GM21786 (cell line): ENCODE measurements around the gene ADAP1.

Source experiments
- ATAC-seq: cut with Tn5 transposase; IDR thresholded peaks from one replicate; pipeline ENCODE4 v1.9.1; 2021; ENCODE audit not compliant: unreplicated experiment

Gene ADAP1

DNA sequence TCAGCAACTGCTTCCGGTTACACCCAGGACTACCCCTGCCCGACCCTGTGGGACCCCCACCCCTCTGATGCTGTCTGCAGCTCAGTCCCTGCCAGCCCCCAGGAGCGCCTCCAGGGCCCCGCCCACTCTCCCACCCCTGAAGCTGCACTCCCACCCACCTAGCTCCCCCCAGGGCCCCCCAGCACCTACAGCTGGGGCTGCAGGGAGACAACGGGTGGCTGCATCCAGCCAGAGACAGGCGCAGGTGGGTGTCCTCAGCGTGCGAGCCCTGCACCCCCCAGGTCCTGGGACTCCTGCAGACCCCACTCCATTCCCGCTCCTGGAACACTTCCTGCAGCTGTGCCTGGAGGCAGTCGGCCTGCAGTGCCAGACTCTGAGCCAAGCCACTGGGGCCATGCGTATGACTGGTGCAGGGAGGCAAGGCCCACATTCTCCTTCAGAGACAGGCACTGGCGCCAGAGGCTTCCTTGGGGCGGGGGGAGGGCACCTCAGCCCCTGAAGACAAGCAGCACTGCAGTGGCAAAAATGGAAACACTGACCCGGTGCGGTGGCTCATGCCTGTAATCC lies 34.6 kb upstream of the ADAP1 start:
- no peak for ATAC-seq

DNA sequence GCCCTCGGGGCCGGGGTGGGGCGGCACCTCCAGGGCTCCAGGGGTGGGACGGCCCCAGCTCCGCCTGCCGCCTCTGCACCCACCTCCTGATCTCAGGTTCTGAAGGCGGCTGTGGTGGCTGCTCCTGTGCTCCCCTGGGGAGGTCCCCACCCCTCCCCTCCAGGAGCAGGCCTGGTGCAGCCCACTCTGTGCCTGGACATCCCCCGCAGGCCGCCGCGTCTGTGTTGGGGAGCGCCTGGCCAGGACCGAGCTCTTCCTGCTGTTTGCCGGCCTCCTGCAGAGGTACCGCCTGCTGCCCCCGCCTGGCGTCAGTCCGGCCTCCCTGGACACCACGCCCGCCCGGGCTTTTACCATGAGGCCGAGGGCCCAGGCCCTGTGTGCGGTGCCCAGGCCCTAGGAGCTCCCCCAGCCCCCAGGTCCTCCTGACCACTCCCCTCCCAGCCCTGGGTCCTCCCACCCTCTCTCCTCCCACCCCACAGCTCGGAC lies 34.0 kb upstream of the ADAP1 start:
- no peak for ATAC-seq

DNA sequence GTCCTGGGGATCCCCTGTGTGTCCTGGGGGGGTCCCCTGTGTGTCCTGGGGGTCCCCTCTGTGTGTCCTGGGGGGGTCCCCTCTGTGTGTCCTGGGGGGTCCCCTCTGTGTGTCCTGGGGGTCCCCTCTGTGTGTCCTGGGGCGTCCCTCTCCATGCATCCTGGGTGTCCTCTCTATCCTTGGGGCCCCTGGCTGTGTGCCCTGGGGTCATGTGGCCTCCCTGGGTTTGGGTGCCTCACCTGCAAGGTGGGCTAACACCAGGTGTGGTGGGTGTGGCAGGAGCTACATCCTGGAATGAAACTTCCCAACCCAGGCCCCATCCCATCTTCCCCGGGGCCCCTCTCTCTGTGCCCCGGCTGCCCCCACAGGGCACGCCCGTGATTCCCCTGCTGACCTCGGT lies 33.4 kb upstream of the ADAP1 start:
- no peak for ATAC-seq

DNA sequence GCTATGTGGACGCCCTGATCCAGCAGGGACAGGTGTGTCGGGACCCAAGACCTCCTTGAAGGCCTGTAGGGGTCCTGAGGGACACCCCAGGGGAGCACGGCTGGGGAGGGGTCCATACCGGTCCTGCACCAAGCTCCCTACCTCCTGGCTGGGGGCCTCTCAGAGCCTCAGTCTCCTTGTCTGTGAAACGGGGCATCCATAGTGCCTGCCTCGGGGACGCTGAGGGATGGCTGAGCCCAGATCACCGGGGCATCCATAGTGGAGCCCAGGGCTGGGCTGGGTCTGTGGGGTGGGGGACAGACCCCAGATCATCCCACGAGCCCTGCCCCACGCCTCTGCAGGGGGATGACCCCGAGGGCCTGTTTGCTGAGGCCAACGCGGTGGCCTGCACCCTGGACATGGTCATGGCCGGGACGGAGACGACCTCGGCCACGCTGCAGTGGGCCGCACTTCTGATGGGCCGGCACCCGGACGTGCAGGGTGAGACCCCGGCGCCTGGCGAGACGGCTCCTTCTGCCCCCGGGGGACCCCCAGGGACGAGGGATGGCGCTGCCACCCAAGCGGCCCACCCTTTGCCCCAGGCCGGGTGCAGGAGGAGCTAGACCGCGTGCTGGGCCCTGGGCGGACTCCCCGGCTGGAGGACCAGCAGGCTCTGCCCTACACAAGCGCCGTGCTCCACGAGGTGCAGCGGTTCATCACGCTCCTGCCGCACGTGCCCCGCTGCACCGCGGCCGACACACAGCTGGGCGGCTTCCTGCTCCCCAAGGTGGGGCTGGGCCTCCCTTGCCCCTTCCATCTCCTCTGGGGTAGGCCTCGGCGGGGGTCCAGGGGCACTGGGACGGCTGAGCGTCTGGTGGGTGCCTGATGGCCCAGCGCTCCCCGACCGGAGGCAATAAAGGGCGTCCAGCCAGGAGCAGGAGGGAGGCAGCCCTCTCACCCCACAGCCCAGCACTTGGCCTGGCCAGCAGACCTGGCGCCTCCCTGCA lies 32.6 kb upstream of the ADAP1 start:
- ATAC-seq, result no peak

DNA sequence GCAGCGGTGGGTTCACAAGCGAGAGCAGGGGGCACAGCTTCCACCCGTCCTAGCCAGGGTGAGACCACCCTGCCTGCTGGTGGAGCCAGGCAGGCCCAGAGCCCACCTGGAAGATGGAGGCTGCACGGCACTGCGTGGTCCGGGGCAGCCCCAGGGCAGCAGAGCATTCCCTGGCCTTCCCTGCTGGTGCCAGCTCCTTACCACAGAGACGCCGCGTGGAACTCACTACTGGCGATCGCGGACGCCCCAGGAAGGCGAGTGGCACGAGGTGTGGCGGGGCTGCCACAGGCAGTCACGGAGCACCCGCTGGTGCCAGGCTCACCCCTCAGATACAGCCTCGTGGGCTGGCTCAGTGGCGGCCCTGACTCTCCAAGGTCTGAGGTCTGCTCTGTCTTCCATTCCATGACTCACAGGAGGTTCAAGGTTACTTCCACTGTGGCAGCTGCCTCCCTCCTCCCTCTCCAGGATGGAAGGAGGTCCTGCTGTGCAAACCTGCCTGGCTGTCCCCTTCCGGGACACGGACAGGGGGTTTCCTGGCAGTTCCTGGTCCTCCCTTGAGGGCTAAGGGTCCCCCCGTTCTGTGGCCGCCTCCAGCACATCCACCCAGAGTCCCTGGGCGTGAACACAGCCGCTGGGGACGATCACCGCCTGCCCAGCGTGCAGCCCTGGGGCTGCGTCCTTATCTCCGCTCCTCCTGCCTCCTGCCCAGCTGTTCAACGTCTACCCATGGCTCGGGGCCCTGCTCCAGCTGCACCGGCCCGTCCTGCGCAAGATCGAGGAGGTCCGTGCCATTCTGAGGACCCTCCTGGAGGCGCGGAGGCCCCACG lies 31.6 kb upstream of the ADAP1 start:
- ATAC-seq, result no peak

DNA sequence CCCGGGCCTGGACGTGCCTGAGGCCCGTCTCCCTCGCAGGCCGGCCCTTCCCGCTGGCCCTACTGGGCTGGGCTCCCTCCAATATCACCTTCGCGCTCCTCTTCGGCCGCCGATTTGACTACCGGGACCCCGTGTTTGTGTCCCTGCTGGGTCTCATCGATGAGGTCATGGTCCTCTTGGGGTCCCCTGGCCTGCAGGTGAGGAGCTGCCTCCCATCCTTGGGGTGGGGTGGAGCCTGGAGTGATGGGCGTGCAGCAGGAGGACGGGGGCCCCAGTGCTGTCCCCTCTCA lies 30.6 kb upstream of the ADAP1 start:
- ATAC-seq, result no peak

DNA sequence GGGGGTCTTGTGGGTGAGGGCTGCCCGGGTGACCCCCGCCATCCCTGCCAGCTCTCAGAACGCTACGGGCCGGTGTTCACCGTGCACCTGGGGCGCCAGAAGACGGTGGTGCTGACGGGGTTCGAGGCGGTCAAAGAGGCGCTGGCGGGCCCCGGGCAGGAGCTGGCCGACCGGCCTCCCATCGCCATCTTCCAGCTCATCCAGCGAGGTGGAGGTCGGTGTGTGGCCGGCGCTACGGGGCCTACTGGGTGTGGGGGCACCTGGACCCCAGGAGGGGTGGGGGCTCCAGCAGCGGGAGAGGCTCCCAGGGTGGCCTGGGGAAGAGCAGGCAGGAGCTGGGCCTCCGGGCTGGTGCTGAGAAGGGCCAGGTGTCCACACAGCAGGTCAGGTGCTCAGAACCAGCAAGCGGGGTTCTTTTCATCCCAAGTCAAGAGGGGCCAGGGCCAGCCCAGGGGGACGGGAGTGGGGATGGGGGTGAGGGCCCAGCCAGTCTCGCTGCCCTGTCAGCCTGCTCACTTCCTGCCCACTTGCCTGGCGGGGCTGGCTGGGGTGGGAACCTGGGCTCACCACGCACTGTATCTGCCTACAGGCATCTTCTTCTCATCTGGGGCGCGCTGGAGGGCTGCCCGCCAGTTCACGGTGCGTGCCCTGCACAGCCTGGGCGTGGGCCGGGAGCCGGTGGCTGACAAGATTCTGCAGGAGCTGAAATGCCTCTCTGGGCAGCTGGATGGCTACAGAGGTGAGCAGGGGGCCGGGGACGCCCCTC lies 30.1 kb upstream of the ADAP1 start:
- no peak for ATAC-seq

DNA sequence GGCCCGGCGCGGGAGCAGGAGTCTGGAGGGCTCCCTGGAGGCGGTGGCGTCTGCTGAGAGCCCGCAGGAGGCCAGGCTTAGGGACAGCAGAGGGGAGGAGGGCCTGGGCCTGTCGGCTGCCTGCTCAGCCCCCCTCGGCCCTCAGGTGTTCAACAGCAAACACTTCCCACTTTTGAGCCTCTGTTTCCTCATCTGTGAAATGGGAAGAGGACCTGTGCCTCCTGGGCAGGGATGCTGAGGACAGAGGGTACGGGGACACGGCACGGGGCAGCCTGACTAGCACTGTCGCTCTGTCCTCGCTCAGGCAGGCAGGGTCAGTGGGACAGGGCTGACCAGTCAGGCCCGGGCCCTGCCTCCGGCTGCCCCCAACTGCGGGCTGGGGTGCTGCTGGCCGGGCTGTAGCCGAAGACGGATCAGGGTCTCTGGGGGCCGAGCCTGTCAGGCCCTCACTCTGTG lies 29.2 kb upstream of the ADAP1 start:
- ATAC-seq, result no peak

DNA sequence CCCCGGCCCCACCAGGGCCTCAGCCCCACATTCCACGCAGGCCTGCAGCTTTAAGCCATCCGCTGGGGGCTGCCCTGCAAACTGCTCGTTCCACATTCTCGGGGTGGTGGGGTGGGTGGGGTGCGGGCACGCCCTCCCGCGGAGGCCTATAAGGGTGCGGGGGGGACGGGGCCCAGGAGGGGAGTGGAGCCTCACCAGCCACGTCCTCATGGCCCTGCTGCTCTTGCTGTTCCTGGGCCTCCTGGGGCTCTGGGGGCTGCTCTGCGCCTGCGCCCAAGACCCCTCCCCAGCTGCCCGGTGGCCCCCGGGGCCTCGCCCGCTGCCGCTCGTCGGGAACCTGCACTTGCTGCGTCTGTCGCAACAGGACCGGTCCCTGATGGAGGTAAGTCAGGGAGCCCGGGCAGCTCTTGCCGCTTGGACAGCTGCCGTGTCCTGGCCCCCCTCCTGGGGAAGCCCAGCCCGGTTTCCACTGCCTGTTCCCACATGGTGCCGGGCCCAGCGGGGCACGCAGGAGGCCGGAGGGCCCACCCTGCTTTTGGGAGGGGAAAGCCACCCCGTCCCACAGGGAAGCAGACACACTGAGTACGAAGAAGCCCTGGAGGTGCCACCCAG lies 28.6 kb upstream of the ADAP1 start, which contains the start of gene CYP2W1:
CYP2W1 (plus strand) TSS at position 178 of the 612 bp plus-strand sequence; CDS start at position 209, 31 bp downstream.
- ATAC-seq, result no peak

DNA sequence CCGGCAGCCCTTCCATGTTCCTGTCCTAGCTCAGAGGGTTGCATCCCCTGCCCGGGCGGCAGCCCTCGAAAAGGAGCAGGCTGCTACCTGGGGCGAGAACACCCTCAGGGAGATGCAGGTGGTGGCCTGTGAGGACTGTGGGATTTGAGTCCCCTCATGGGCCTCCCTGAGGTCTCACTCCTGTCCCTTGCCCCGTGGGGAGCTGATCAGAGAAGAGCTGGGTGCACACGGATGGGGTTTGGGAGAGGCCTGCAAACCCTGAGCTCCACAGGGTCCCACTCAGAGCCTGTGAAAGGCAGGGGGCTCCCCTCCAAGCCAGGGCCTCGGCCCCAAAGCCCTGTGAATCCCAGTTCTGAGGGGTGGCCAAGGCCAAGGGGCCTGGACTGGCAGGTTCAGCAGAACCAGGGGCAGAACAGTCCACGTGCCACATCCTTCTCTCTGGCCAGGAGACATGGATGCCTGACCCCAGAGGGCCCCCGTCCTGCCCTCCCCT lies 28.1 kb upstream of the ADAP1 start:
- no peak for ATAC-seq

DNA sequence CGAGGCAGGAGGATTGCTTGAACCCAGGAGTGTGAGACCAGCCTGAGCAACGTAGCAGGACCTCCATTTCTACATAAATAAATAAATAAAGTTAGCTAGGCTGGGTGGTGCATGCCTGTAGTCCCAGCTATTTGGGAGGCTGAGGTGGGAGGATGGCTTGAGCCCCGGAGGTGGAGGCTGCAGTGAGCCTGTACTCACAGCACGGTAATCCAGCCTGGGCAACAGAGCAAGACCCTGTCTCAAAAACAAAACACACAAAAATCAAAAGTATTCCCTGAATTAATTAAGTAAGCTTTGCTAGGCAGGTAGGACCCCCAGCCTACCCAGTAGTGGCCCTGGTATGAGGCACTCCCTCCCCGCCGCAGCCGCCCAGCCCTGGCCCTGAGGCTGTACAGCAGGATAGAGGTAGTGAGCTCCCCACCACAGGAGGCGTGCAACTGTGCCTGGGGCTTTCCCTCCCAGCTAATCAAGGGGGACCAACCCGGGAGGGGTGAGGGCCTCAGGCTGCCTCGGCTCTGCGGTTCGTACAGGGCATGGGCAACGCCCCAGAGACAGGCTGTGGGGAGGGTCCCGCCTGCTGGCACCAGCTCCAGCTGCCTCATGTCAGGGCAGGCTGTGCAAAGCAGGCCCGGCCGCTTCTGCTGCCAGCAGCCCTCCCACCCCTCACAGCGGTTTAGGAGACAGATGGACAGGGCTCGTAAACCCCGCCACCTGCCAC lies 27.5 kb upstream of the ADAP1 start:
- no peak for ATAC-seq

DNA sequence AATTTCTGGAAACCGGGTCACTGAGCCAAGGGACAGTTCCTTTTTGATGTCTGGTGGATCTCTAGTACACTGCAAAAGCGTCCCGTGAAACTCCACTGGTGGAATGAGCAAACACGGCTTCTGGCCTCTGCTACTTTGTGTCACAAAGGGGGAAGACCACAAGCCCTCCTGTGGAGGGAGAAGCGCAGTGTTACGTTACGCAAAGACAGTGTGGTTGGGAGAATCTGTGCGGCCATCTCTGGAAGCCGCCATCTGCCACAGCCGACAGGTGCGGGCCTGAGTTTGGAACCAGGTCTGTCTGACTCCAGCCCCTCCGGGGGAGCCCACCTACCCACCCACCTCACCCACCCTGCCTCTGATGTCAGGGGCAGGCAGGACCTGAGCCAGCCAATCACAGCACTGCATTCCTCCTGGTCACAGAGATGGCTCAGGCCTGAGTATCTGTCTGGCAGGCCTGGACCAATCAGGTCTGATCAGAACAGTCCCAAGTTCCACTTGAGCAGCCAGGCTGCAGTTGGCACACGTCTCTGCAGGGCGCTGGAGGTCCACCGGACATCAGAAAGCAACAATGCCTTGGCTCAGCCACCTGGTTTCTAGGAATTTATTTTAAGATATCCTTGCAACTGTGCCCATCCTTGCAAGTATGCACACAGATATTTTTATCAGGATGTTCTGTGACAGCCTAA lies 25.5 kb upstream of the ADAP1 start:
- ATAC-seq, result no peak

DNA sequence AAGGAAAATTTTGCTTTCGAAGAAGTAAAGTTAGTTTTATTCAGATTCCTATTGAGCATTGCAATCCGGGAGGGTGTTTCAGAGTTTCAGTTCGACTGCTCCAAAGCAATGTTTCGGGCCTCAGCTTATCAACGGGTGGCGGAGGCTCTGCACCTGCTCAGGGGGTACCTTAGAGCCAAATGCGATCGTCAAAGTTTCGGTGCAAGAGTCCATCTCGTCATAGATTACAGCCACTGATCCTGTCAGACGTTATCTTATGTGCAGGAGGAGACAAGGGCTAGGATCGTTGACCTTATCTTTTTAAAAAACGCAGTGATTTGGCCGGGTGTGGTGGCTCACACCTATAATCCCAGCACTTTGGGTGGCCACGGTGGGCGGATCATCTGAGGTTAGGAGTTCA lies 24.7 kb upstream of the ADAP1 start:
- no peak for ATAC-seq

DNA sequence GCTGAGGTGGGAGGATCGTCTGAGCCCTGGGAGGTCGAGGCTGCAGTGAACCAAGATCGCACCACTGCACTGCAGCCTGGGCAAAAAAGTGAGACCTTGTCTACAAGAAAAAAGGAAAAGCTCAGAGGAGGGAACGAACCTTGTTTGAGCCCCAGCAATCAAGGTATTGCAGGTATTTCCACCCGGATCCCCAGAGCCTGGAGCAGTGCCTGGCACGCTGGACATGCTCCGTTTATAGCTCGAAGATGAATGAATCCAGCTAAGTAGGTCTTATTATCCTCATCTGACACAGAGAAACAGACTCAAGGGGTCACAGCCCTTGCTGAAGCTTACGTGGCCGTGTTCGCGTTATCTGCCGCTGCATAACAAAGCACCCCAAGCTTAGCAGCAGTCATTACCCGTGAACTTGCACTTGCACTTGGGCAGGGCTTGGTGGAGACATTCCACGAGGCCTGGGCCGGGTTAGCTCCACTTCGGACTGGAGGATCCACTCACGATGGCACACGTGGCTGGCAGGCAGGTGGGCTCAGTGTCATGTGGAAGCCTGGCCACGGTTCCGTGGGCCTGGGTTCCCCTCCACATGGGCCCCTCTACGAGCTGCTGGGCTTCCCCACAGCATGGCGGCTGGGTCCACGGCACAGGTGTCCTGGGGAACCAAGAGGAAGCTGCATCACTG lies 24.1 kb upstream of the ADAP1 start:
- no peak for ATAC-seq

DNA sequence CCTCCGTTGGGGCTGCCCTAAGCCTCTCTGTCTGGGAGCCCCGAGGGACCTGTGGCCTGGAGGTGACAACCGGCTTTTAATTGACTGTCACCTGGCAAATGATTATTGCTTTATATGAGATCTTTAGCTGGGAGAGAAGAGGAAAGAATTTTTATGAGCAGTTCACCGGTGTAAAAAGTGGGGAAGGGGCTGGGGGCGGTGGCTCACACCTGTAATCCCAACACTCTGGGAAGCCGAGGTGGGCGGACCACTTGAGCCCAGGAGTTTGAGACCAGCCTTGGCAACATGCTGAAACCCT lies 23.5 kb upstream of the ADAP1 start:
- ATAC-seq, result no peak

DNA sequence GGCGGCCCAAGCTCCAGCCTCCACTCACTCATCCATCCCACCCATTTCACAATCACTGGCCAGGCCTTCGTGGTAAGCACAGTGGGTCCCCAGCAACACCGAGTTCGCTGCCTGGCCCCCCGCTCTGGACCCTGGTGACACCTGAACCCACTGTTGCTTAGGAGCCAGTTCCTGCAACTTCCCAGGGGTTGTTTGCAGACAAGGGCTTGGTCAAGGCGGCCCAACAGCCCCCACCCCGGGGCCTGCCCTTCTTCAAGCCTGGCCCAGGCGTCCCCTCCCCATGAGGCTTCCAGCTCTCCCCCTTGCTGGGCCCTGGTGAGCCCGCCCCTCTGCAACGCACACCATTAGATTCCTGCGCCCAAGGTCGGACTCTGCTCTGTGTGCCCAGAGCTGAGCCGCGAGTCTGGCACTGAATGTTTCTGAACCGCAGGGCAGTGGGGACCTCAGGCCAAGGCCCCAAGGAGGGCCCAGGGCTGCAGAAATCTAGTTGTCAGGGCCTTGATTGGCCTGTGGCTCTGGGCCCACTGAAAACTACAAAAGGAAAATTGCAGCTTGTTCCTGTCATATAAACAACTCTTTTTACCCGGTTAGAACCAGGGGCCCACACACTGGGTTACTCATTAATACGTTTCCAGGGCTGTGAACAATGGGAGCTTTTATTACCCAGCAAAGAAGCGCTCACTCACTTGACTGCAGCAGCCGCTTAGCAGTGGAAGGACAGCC lies 23.0 kb upstream of the ADAP1 start:
- ATAC-seq, result peak; percentile 72

DNA sequence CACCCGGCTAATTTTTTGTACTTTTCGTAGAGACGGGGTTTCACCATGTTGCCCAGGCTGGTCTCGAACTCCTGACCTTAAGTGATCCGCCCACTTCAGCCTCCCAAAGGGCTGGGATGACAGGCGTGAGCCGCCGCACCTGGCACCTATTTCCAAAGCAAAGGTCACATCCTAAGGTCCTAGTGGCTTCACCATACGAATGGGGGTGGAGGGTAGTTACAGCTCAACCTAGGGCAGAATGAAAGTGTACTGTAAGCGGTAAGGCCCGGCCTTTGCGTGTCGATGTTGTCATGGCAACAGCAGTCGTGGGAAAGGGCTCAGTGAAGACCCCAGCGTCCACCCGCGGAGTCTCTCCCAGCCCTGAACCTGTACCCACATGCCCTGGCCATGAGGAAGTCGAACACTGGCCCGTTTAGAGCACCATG lies 22.4 kb upstream of the ADAP1 start:
- ATAC-seq, result no peak
